GM18951 (cell line): Measurements from ENCODE around the gene SHISA9.

Experiments used
- POLR2A ChIP-seq: IDR thresholded peaks from 4 replicates; pipeline ENCODE4 v1.6.1; 2011; ENCODE audit warnings: mild to moderate bottlenecking; ENCODE audit not compliant: insufficient read length, insufficient read depth; ENCODE audit errors: extremely low read depth
- in situ Hi-C: fragments of 300-500 bp; cut with MboI; formaldehyde crosslinking; loops from one replicate; pipeline ENCODE4 v1.12.0; 2022; ENCODE audit warnings: low sequenced_read_pairs, mixed read lengths, inconsistent platforms; ENCODE audit not compliant: unreplicated experiment

Gene SHISA9

GRCh38 chr16:13063457-13063856, 162.1 kb downstream of the SHISA9 start:
- in situ Hi-C loops: no loop called here
- TF ChIP-seq POLR2A: no peak

- in situ Hi-C loops: no loop called here
- no peak for TF ChIP-seq POLR2A
Measured at GRCh38 chr16:13064821-13065220, 163.4 kb downstream of the SHISA9 start.

GRCh38 chr16:13067648-13068047, 166.2 kb downstream of the SHISA9 start:
- in situ Hi-C loops: no loop called here
- TF ChIP-seq POLR2A: no peak

- in situ Hi-C loops: no loop called here
- no peak for TF ChIP-seq POLR2A
Measured at GRCh38 chr16:13068912-13069583, 167.7 kb downstream of the SHISA9 start.

- in situ Hi-C loops: no loop called here
- no peak for TF ChIP-seq POLR2A
Measured at GRCh38 chr16:13070268-13070667, 168.9 kb downstream of the SHISA9 start.

GRCh38 chr16:13076878-13077277, 175.5 kb downstream of the SHISA9 start:
- in situ Hi-C loops: no loop called here
- TF ChIP-seq POLR2A: no peak

GRCh38 chr16:13077816-13078215, 176.4 kb downstream of the SHISA9 start:
- TF ChIP-seq POLR2A: no peak
- in situ Hi-C loops: no loop called here

GRCh38 chr16:13080531-13080930, 179.1 kb downstream of the SHISA9 start:
- no peak for TF ChIP-seq POLR2A
- in situ Hi-C loops: no loop called here

GRCh38 chr16:13081825-13082331, 180.5 kb downstream of the SHISA9 start:
- TF ChIP-seq POLR2A: no peak
- in situ Hi-C loops: no loop called here

GRCh38 chr16:13083681-13084080, 182.3 kb downstream of the SHISA9 start:
- in situ Hi-C loops: no loop called here

GRCh38 chr16:13084331-13084730, 182.9 kb downstream of the SHISA9 start:
- no peak for TF ChIP-seq POLR2A
- in situ Hi-C loops: no loop called here

More at GRCh38 chr16:13083681-13084080, 182.3 kb downstream of the SHISA9 start:
- no peak for TF ChIP-seq POLR2A

- TF ChIP-seq POLR2A: no peak
Measured at GRCh38 chr16:13093661-13094060, 192.3 kb downstream of the SHISA9 start.

GRCh38 chr16:13095061-13095460, 193.7 kb downstream of the SHISA9 start:
- in situ Hi-C loops: no loop called here
- no peak for TF ChIP-seq POLR2A

More at GRCh38 chr16:13093661-13094060, 192.3 kb downstream of the SHISA9 start:
- in situ Hi-C loops: no loop called here

- TF ChIP-seq POLR2A: no peak
- in situ Hi-C loops: no loop called here
Measured at GRCh38 chr16:13098536-13098935, 197.1 kb downstream of the SHISA9 start.
